ENCODE data around the gene ROR2.

The ROR2 gene

DNA sequence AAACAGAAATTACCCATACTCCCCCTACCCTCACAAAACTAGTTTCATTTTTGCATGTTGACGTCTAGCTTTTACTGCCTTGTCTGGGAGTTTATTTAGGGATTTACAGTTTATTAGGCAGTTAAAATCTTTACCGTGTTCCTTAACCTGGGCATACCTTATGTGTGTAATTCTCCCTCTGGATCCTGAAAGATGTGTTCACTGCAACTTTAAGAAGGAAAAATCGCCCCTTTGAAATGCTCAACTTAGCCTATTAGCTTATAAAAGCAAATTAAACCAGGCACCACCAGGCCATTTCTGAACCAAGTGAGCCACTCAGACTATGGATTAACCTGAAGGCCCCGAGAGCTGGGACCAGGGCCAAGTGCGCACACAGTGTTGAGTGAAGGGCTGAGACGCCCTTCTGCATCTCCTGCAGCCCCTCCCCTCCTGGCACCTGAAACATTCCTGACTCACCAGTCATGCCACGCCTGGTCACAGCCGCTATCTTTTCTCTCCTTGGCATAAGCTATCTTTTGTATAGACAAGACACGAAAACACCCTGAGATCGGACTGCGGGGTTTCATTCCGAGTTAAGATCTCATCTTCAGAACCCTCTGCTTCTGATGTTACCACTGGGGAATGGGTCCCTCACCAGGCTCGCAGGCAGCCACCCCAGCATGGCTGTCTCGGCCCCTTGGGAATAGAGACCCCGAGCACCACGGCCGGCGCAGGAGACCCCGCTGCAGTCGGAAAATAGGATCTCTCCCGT lies 111.9 kb downstream of the ROR2 start:
- no peak for DNase-seq

DNA sequence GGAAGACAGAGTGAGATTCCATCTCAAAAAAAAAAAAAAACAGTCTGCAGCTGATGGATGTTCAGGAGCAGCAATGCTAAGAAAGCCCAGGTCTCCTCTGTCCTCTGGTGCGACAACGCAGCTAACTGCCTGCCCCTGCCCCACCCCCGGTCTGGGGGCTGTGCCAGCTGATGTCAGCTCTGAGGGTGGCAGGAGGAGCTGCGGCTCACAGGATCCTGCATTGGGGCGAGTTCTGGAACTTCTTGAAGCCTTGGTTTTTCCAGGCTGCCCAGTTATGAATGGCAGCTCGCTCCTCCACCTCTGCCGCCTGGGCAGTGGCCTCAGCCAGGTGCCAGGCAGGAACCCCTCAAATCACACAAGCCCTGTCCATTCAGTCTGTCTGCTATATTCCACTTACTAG lies 113.5 kb downstream of the ROR2 start:
- no peak for DNase-seq

GRCh38 chr9:91835632-91836031 lies 114.4 kb downstream of the ROR2 start:
- DNase-seq: no peak

- no peak for DNase-seq
These were observed 114.8 kb downstream of the ROR2 start for GRCh38 chr9:91835216-91835615.

DNA sequence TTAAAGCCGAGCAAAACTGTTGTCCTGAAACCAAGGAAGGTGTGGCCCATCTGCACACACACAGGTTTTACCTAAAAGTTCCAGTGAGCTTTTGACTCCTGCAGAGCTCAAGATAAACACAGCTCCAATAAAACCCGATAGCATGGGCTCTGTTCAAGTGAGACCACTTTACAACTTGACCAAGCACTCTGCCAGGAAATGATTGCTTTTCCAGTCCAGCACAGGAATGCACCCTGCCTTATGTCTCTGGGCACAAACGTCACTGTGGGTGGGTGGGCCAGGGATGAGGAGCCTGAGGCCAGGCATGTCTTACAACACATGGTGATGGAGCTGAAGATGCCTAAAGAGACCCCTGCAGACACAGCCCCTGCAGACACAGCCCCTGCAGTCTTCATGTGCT lies 115.3 kb downstream of the ROR2 start:
- DNase-seq: no peak

DNA sequence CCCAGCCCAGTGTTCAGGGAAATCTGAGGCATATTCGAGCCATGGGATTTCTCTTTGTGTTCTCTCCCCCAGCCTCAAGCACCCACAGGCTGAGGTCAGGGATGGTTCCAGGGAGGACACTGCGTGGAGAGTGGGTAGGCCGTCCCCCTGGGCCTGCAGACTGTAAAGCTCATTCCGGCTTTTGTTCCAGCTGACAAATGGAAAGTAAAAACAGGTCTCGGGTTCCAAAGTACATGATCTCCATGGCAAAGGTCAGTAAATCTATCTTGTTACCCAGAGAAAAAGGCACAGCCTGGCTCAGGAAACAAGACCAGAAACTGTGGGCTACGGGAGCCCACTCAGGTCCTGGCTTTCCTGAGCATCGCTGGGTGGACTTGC lies 116.2 kb downstream of the ROR2 start:
- DNase-seq: no peak

DNA sequence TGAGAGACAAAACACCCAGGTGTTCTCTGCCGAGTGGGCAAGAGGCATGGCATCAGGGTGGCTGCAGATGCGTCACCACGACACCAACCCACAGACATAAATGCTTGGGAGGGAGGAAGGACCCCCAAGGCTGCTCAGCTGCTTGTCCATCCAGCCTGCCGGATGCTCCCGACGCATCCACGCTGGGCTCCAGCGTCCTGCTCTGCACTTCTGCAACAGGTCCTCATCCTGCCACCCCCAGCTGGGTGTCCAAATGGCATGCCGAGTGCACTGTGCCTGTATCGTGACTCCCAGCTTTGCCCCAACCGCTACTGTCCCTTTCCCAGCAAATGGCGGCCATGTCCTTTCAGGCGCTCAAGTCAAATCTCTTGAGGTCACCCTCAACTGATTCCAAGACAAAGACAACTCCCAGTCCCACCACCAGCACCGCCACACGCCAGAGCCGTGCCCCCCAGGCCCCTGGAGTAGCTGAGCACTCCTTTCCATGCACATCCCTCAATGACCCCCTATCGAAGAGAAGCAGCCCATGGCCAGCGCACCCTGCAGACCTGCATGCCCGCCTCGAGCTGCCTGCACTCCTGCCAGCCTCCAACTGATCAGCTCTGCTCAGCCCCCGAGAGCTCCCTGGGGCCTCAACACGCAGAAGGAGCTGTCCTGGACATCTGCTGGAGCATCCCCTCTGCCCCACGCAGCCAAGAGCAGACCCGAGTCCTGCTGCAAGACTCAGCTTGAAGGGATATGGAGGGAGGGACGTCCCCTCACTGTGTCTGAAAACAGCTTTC lies 116.7 kb downstream of the ROR2 start:
- DNase-seq: no peak

DNA sequence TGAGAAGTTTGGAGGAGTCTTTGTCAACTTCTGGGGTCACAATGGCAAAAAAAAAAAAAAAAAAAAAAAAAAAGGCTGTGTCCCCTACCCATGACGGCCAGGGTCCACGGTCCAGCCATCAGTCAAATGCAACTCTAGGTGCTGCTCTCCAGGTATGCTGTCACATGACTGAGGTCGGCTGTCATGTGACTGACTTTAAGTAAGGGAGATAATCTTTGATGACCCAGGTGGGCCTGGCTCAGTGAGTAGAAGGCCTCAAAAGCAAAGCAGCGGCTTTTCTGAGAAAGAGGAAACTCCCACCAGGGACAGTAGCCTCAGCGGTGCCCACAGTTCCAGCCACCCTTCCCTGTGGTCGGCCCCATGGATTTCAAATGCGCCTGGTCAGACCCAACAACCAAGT lies 117.7 kb downstream of the ROR2 start:
- DNase-seq: no peak

DNA sequence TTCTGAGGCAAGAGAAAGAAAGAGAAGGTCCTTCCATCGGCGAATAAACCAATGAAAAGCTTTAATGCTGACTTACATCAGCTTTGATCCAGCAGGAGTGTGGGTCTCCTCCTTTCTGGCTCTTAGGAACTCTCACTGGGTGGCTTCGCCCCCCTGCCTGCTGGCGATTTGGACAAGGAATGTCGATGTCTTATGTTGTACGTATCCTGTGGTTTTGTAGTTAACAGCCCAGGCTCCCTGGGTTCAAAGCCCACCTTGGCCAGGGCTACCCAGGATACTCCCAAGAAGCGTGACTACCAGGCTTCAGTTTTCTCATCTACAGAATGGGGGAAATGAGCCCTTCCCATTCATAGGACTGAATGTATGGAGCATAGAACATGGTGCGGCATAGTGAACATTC lies 124.2 kb downstream of the ROR2 start:
- DNase-seq: no peak

DNA sequence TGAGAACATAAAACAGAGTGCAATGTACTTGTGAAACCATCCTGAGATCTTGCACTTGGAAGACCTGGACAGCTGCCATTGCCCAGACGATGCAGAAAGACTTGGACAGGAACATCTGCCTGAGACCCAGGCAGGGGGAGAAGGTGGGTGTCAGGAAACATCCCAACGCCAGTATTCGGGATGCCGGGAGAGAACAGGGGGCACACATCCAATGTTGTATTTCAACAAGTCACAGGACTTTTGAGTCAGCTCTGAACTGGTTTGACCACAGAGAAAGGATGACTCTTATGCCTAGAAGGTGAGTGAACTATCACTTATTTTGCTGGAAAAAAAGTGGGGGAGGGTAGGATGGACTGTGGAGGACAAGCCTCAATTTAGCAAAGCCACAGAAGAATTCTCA lies 124.6 kb downstream of the ROR2 start:
- DNase-seq: no peak

DNA sequence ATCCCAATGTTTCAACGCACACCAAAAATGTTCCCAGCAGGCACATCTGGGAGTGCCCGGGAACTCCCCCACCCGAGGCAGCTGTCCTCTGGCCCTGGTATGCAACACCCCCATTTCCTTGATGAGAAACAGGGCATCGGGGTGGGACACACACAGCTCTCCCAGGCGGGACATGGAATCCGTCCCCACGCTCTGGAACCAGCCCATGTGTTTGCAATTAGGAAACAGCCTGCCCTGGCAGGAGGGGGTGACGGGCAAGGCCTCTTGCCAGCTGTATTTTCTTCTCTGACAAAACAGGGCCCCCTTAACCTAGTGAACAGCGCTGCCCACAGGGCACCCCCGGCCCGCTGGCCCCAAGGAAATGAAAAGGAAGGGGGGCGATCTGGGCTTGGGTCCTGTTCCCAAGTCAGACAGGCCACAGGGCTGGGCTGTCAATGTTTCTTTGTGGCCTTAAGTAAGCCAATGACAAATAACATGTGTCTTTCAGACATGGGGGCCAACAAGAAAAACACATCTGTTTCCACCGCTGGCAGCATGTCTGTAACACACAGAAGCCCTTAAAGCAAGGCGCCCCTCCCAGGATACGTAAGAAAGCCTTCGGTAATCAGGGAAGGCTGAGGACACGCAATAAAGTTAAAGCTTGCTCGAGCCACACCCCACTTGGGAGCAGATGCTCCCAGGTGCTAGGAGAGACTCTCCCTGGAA lies 125.3 kb downstream of the ROR2 start:
- DNase-seq: no peak

- DNase-seq: no peak
These were observed 125.9 kb downstream of the ROR2 start for GRCh38 chr9:91824151-91824550.

GRCh38 chr9:91820949-91821880 lies 128.8 kb downstream of the ROR2 start:
- no peak for DNase-seq

DNA sequence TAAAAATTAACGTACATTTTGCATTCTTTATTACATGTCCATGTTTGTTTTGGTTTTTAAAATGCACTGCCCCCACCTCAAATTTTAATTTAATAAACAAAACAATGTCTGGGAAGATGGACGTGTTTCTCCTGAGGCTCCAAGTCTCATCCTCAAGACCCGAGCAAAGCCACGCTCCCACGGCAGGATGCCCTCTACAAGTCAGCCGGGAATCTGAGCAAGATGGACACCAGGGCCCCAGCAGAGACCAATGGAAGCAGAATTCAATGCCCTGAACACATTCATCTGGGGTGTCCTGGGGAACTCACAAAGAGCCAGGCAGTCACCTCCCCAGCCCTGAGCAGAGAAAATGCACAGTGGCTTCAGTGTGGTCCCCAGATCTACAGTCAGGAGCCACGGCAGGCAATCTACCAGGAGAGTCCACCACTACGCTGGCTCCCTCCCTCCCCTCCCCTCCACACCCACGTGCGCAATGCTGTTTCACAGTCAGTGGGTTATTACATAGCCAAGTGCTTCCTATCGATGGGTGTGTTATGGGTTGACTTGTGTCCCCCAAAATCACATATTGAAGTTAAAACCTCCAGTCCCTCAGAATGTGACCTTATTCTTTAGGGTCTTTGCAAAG lies 129.8 kb downstream of the ROR2 start:
- no peak for DNase-seq

DNA sequence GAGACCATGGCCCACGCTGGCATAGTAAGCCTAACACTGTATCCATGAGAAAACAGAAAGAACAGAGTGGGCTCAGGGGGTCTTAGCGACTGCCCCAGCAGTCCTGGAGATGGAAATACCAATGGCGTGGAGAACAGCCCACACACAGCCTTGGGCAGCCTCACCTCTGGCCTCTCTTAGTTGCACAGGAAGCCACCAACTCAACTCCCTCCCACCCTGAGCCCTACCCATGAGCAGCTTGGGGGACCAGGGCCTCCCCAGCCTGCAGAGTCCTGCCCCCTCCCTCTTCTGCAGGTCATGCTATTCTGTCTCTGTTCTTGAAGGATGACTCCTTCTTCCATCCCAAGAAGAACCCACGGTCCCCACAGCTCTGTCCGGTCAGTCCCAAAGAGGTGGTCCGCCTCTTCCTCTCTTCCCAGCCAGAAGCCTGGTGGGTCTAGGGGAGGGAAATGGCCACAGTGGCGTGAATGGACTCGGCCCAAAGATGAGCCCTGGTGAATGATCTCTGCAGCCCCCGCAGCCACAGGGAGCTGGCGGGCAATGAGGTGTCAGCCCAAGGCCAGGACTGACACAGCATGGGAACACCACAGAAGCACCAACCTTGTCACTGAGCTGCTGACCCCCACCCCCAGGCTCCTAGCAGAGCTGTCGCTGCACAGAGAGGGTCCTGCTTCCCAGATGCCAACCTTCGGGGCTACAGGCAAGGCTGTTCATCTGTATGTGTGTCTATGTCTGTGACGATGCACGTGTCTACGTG lies 131.2 kb downstream of the ROR2 start:
- DNase-seq: no peak

DNA sequence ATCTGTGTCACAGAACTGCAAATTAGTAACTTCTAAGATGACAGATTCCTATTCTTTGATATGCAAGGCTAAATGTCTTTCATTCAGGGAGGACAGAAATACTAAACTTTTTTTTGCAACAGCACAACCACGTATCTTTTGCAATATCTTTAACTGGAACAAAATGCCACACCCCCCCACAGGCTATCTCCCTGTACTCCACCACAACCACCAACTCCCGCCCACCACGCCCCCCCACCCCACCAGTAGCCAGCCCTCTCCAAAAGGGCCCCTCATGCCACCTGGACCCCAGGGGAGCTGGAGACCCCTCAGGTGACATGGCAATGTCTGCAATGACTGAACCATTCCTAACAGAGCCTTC lies 131.8 kb downstream of the ROR2 start:
- DNase-seq: no peak

DNA sequence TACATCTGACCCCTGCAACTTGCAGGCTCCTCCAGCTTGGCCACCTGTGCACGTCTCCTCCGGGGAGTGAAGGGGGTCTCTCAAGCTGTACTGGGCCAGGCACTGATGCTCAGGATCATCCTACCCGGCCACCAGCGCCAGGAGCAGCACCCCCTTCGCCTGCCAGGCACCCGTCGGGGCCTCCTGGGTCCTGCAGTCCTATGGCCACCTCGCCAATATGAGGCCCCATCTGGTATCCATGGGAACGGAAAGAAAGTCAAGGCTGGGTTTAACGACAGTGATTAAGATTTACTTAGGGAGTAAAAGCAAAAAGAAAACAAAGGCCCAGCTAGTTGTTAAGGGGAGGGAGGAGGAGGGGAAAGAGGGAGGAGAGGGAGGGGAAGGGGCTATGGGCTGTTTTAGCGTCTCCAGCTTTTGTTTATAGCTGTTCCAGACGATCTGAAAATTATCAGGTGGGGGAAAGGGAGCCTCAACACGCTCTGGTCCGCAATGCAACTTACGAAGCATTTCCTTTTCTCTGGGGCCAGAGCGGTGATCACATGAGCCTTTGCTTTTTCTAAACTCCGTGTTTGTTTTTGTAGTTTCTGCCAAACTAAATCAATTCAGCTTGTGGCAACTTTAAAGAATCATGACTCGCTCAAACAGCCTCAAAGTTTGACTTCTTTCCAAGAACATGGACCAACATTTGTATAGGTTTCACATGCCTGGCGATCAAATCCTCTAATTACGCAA lies 132.4 kb downstream of the ROR2 start:
- no peak for DNase-seq

DNA sequence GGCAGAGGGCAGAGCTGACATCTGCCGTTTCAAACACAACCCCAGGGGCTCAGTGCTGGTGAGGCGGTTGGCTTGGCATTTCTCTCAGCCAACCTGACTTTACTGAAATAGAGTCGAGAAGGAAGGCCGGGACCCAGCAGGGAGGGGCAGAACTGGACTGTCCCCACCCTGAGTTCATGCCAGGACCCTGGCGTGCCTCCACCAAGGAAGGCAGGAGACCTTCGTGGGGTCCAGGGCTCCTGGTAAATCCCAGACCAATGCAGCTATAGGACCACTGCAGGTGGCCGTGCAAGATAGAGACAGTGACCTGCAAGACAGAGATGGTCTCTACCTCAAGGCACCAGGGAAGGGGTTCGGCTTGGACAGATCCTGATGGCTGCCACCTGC lies 132.9 kb downstream of the ROR2 start:
- no peak for DNase-seq

- no peak for DNase-seq
These were observed 133.7 kb downstream of the ROR2 start for GRCh38 chr9:91816356-91816755.

- no peak for DNase-seq
These were observed 134.1 kb downstream of the ROR2 start for GRCh38 chr9:91815896-91816295.

DNA sequence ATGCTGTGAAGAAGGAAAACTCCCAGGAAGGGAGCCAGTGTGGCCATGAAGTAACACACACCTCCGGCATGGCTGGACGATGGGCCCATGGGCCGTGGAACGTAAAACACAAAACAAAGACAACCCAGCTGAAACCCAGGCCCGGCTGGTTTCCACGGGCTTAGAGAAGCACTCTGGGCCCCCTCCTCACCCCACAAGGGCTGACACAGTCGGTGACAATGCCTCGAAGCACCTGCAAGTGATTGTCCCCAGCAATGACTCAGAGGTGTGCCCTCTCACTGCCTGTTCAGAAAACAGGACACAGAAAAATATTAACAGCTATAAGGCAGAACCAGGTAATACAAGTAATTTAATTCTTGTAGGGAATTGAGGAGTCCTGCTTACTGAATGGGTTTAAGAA lies 135.3 kb downstream of the ROR2 start:
- no peak for DNase-seq

All from CD4-positive, alpha-beta T cell treated with Interleukin-6 for 4 hours (primary cell).